K562 (cell line): ENCODE measurements around the gene CCSER2. TPM values are rescaled to one million over a fixed set of nuclear protein-coding genes. Genes with fewer than 3 reads are reported as not detected.
A peak's percentile ranks its signal among the peaks of the same experiment; 100 is the strongest.

ENCODE experiments used
- C11orf30 ChIP-seq: fragments of 450-650 bp; IDR thresholded peaks from 2 replicates; pipeline ENCODE4 v1.6.1; 2016; ENCODE audit warnings: low read depth, mild to moderate bottlenecking
- CBFA2T3 ChIP-seq: fragments of 450-650 bp; IDR thresholded peaks from 2 replicates; pipeline ENCODE4 v1.6.1; 2017
- CBX2 ChIP-seq: fragments of 200-600 bp; sonication (generic); IDR thresholded peaks from one replicate; pipeline ENCODE4 v1.6.1; 2012; ENCODE audit warnings: mild to moderate bottlenecking, low read length, inconsistent platforms; ENCODE audit not compliant: insufficient read depth, poor library complexity, severe bottlenecking
- CGGBP1 ChIP-seq: fragments of 250-450 bp; sonication (Bioruptor Pico); IDR thresholded peaks from 2 replicates; pipeline ENCODE4 v1.9.0; 2021; ENCODE audit warnings: mild to moderate bottlenecking
- CHD7 ChIP-seq: fragments of 200-600 bp; sonication (generic); IDR thresholded peaks from one replicate; pipeline ENCODE4 v1.6.1; 2012; ENCODE audit warnings: mild to moderate bottlenecking, low read depth, low read length, inconsistent platforms
- EHMT2 ChIP-seq: fragments of 450-650 bp; IDR thresholded peaks from 2 replicates; pipeline ENCODE4 v1.6.1; 2018; ENCODE audit warnings: antibody characterized with exemption
- EP300 ChIP-seq: IDR thresholded peaks from 2 replicates; pipeline ENCODE4 v1.6.1; 2012; ENCODE audit warnings: low read length, improper control_type of control experiment
- GTF2B ChIP-seq: IDR thresholded peaks from 2 replicates; pipeline ENCODE4 v1.6.1; 2011; ENCODE audit not compliant: insufficient read length; ENCODE audit errors: extremely low read depth
- KAT7 ChIP-seq: sonication (generic); formaldehyde crosslinking; IDR thresholded peaks from 2 replicates; pipeline ENCODE4 v1.8.0; 2022; ENCODE audit warnings: missing genetic modification reagents, mild to moderate bottlenecking, borderline replicate concordance
- MAFG ChIP-seq: fragments of 450-650 bp; conservative IDR thresholded peaks from 2 replicates; pipeline ENCODE4 v1.6.1; 2016; ENCODE audit warnings: missing genetic modification characterization, missing compliant biosample characterization
- NFE2 ChIP-seq: IDR thresholded peaks from 2 replicates; pipeline ENCODE4 v1.6.1; 2014; ENCODE audit warnings: antibody characterized with exemption, low read depth
- TCF3 ChIP-seq: sonication (generic); formaldehyde crosslinking; IDR thresholded peaks from 2 replicates; pipeline ENCODE4 v1.4.0; 2020; ENCODE audit warnings: mild to moderate bottlenecking, missing genetic modification reagents
- ZBTB2 ChIP-seq: fragments of 450-650 bp; IDR thresholded peaks from 2 replicates; pipeline ENCODE4 v1.6.1; 2016; ENCODE audit warnings: antibody characterized with exemption
- ZBTB7A ChIP-seq: IDR thresholded peaks from 2 replicates; pipeline ENCODE4 v1.6.1; 2011; ENCODE audit warnings: low read depth, mild to moderate bottlenecking, low read length, moderate library complexity, borderline replicate concordance; ENCODE audit not compliant: control insufficient read depth
- ZKSCAN1 ChIP-seq: fragments of 150-350 bp; IDR thresholded peaks from 2 replicates; pipeline ENCODE4 v1.6.1; 2016; ENCODE audit warnings: low read depth, low read length
- ZKSCAN3 ChIP-seq: fragments of 250-450 bp; sonication (Bioruptor Pico); IDR thresholded peaks from 2 replicates; pipeline ENCODE4 v1.4.0; 2020
- polyA plus RNA-seq, 8 experiments: library from polyadenylated mRNA; depleted of rRNA in 4 of 8; stranded (reverse) in 5 of 8; unstranded in 3 of 8; fragments of >200 nt; fragmentation: Nextera tagmentation in 2 of 8; fragmentation: Illumina TruSeq in 1 of 8; extraction: Ambion mirVana in 2 of 8; extraction: Trizol in 1 of 8; gene quantifications; 2 replicates each; pipeline versions ENCODE4 v1.2.1 to v1.2.3, GENCODE V29; 2011 to 2014; ENCODE audit warnings: inconsistent platforms in 1 of 8, missing spikeins in 1 of 8
- total RNA-seq, 7 experiments: library from RNA; depleted of rRNA in 6 of 7; stranded (reverse); fragments of >200 nt in 6 of 7; fragmentation: Illumina TruSeq in 2 of 7; extraction: Trizol in 2 of 7; gene quantifications; 2 replicates each; pipeline versions ENCODE4 v1.2.1 to v1.2.3, GENCODE V29; 2011 to 2021; ENCODE audit warnings: low replicate concordance in 1 of 7

CCSER2 gene
- total and polyA plus RNA-seq, 9 of the 15 experiments (the other 6 are each of a cell fraction or from before 2014, with no cell fraction given): 2.7 to 15.1 (median 9.7) TPM

GRCh38 chr10:84306751-84307384, 21.5 kb upstream of the CCSER2 start (continued):
- TF ChIP-seq CHD7 (no peak), TCF3 (no peak), EHMT2 (no peak), ZBTB2 (no peak), ZKSCAN3 (no peak), EP300 (no peak), GTF2B (no peak), CBFA2T3 (no peak), ZBTB7A (no peak), KAT7 (no peak), CBX2 (no peak), ZKSCAN1 (no peak), NFE2 (peak; percentile 13; the same call in 1 of the 2 replicates), CGGBP1 (no peak), MAFG (peak; percentile 29; the same call in 1 of the 2 replicates), C11orf30 (peak; percentile 68)
